Transverse colon (tissue), 4 donors: ENCODE results near the gene CDHR4. TPM values are rescaled to one million over a fixed set of nuclear protein-coding genes. Genes with fewer than 3 reads are reported as not detected.

ENCODE experiments used
- DNase-seq: peaks from one replicate; pipeline ENCODE4 v3.0.0-alpha.2; 2019
- H3K27ac ChIP-seq, 4 donors: fragments of 200-600 bp; sonication (generic); 2 replicates each; pipeline ENCODE4 v1.5.1; 2016 to 2018; ENCODE audit warnings: inconsistent platforms in 4 of 4
- H3K27me3 ChIP-seq: fragments of 200-600 bp; sonication (generic); 2 replicates; pipeline ENCODE4 v1.5.1; 2017; ENCODE audit warnings: inconsistent platforms
- H3K36me3 ChIP-seq, 4 donors: fragments of 200-600 bp; sonication (generic); 2 replicates each; pipeline ENCODE4 v1.5.1; 2017 to 2019; ENCODE audit warnings: inconsistent platforms in 4 of 4
- H3K4me1 ChIP-seq, 4 donors: fragments of 200-600 bp; sonication (generic); 2 replicates each; pipeline ENCODE4 v1.5.1; 2017 to 2020; ENCODE audit warnings: inconsistent platforms in 4 of 4
- H3K4me3 ChIP-seq, 4 donors: fragments of 200-600 bp; sonication (generic); 1 replicate in 1 of 4; 2 replicates in 3 of 4; pipeline versions ENCODE4 v1.5.1 to v1.6.1; 2017 to 2019; ENCODE audit warnings: inconsistent platforms in 4 of 4
- H3K9me3 ChIP-seq, 2 donors: fragments of 200-600 bp; sonication (generic); 2 replicates each; pipeline ENCODE4 v1.5.1; 2017 to 2019; ENCODE audit warnings: inconsistent platforms in 2 of 2
- EP300 ChIP-seq: sonication (generic); formaldehyde crosslinking; IDR thresholded peaks from one replicate; pipeline ENCODE4 v1.6.1; 2017; ENCODE audit warnings: antibody characterized with exemption, low read depth
- POLR2A ChIP-seq: fragments of 450-650 bp; IDR thresholded peaks from one replicate; pipeline ENCODE4 v1.6.1; 2016; ENCODE audit warnings: antibody characterized with exemption, mild to moderate bottlenecking, moderate library complexity
- POLR2AphosphoS5 ChIP-seq, 3 donors: sonication (generic); formaldehyde crosslinking; IDR thresholded peaks; one replicate each; pipeline ENCODE4 v1.6.1; 2016; ENCODE audit warnings: antibody characterized with exemption in 3 of 3
- WGBS, 2 donors: methylation state at CpG; one replicate each; pipeline ENCODE4 v1.1.5; 2018; ENCODE audit warnings: low coverage in 1 of 2; 5-methylcytosine and 5-hydroxymethylcytosine counted together
- in situ Hi-C, 4 donors: fragments of 200-750 bp; cut with MboI; loops; one replicate each; pipeline versions ENCODE4 v1.15.0 to v1.15.1; 2017; ENCODE audit warnings: low sequenced_read_pairs in 3 of 4, low pct_ligation_motif_present in 1 of 4, low pct_unique_long_range_greater_than_20kb in 1 of 4
- intact Hi-C: fragments of 100-400 bp; cut with DNase I; formaldehyde crosslinking; loops from one replicate; pipeline ENCODE4 v1.15.1; 2023; ENCODE audit warnings: low total_unique reads
- total RNA-seq, 4 donors: library from RNA; depleted of rRNA; stranded (reverse); fragments of >200 nt; gene quantifications; one replicate each; pipeline ENCODE4 v1.1.0, GENCODE V29; 2016
- TF ChIP-seq, protein P1 (sequence below), 5 experiments: fragments of 200-600 bp in 3 of 5; fragments of 450-650 bp in 2 of 5; sonication (generic) in 3 of 5; IDR thresholded peaks; 1 replicate in 2 of 5; 2 replicates in 3 of 5; pipeline ENCODE4 v1.5.1; 2016 to 2017; ENCODE audit warnings: antibody characterized with exemption in 5 of 5, inconsistent platforms in 3 of 5, mild to moderate bottlenecking in 2 of 5, moderate library complexity in 1 of 5

Gene CDHR4
- total RNA-seq, 4 donors from 2014 or later = not detected

- 65 to 66% methylated on average over 8 to 9 of the region's 9 CpGs for WGBS, 2 donors
- Histone ChIP-seq H3K27ac (no peak overlapping the region), H3K4me1 (peaks cover 5 to 9% (median 8%) of the 10 kb centered on the region in 4 donors), H3K36me3 (no peaks in the 10 kb centered on the region), H3K4me3 (no peak overlapping the region), H3K27me3 (no peaks in the 10 kb centered on the region), H3K9me3 (no peaks in the 10 kb centered on the region)
- TF ChIP-seq, protein P1, sequence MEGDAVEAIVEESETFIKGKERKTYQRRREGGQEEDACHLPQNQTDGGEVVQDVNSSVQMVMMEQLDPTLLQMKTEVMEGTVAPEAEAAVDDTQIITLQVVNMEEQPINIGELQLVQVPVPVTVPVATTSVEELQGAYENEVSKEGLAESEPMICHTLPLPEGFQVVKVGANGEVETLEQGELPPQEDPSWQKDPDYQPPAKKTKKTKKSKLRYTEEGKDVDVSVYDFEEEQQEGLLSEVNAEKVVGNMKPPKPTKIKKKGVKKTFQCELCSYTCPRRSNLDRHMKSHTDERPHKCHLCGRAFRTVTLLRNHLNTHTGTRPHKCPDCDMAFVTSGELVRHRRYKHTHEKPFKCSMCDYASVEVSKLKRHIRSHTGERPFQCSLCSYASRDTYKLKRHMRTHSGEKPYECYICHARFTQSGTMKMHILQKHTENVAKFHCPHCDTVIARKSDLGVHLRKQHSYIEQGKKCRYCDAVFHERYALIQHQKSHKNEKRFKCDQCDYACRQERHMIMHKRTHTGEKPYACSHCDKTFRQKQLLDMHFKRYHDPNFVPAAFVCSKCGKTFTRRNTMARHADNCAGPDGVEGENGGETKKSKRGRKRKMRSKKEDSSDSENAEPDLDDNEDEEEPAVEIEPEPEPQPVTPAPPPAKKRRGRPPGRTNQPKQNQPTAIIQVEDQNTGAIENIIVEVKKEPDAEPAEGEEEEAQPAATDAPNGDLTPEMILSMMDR (IDR thresholded peaks at IDR 0.05) = no peak
- TF ChIP-seq EP300 = no peak
- TF ChIP-seq POLR2AphosphoS5 (IDR thresholded peaks at IDR 0.05) = no peak
- no peak for TF ChIP-seq POLR2A
- no peak for DNase-seq
- intact Hi-C loops = no loop called here
- in situ Hi-C loops = no loop called here
Observed at GRCh38 chr3:49790626-49791411, 8.9 kb downstream of the CDHR4 start.

GRCh38 chr3:49788056-49788455 lies 11.6 kb downstream of the CDHR4 start:
- TF ChIP-seq, protein P1 (IDR thresholded peaks at IDR 0.05) = no peak
- TF ChIP-seq EP300 (no peak), POLR2A (no peak), POLR2AphosphoS5 (IDR thresholded peaks at IDR 0.05) (no peak)
- H3K27me3 ChIP-seq = no peaks in the 10 kb centered on the region
- H3K4me1 ChIP-seq = peaks cover 23 to 31% (median 25%) of the 10 kb centered on the region in 4 donors
- H3K4me3 ChIP-seq = no peak overlapping the region
- H3K36me3 ChIP-seq = no peaks in the 10 kb centered on the region
- WGBS, 2 donors = 93 to 100% methylated on average over 1 to 2 of the region's 2 CpGs
- no peak overlapping the region for H3K27ac ChIP-seq
- DNase-seq = no peak
- in situ Hi-C loops = loop anchor here in 1 of 4 donors (5.0 kb wide), 1 partner anchor 66 kb away; the partner anchor contains the start of gene GMPPB
- intact Hi-C loops = no loop called here
- no peaks in the 10 kb centered on the region for H3K9me3 ChIP-seq

- in situ Hi-C loops (loop anchor here in 1 of 4 donors (5.0 kb wide), 1 partner anchor 65 kb away; the partner anchor contains the start of gene GMPPB), intact Hi-C loops (no loop called here)
- Histone ChIP-seq H3K4me1 (peaks cover 23 to 33% (median 25%) of the 10 kb centered on the region in 4 donors), H3K36me3 (no peaks in the 10 kb centered on the region), H3K27ac (peak overlapping the region in 3 of 4 donors; percentile 94 to 97 (median 97)), H3K9me3 (no peaks in the 10 kb centered on the region), H3K4me3 (no peak overlapping the region), H3K27me3 (no peaks in the 10 kb centered on the region)
- WGBS, 2 donors = 87% methylated on average over 5 of the region's 5 CpGs; no CpG with 5 or more reads in 1 of the 2 donors
- TF ChIP-seq POLR2A (no peak), EP300 (no peak), POLR2AphosphoS5 (IDR thresholded peaks at IDR 0.05) (no peak)
- TF ChIP-seq, protein P1 (IDR thresholded peaks at IDR 0.05) = no peak
- no peak for DNase-seq
Observed at GRCh38 chr3:49787536-49787935, 12.1 kb downstream of the CDHR4 start.

DNA sequence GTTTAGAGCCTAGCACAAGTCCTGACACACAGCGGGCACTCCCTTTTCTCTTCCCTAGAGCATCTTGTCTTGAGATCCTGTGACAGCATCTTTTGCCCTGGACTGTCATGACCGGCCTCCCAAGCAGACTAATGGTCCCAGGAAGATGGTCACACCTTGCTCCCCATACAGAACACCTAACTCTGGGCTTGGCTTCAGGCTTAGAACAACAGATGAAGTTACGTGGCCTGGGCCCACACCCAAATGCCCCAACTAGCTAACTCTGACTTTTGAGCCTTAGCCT lies 12.6 kb downstream of the CDHR4 start:
- Histone ChIP-seq H3K27me3 (no peaks in the 10 kb centered on the region), H3K27ac (peak overlapping the region; percentile 94 to 97 (median 97)), H3K4me1 (peaks cover 23 to 37% (median 25%) of the 10 kb centered on the region in 4 donors), H3K4me3 (peak overlapping the region in 2 of 4 donors; percentile 93 to 96), H3K36me3 (no peaks in the 10 kb centered on the region), H3K9me3 (no peaks in the 10 kb centered on the region)
- 69% methylated on average over 3 of the region's 3 CpGs; no CpG with 5 or more reads in 1 of the 2 donors for WGBS, 2 donors
- TF ChIP-seq, protein P1 (IDR thresholded peaks at IDR 0.05) = no peak
- TF ChIP-seq POLR2A (no peak), EP300 (no peak), POLR2AphosphoS5 (IDR thresholded peaks at IDR 0.05) (no peak)
- DNase-seq = no peak
- intact Hi-C loops (no loop called here), in situ Hi-C loops (loop anchor here in 1 of 4 donors (5.0 kb wide), 1 partner anchor 65 kb away; the partner anchor contains the start of gene GMPPB)
